Skeletal muscle satellite cell (primary cell): ENCODE data around the gene SMIM21.

ENCODE experiments used
- H3K27me3 ChIP-seq: 2 replicates; pipeline ENCODE4 v1.7.0; 2013; ENCODE audit warnings: low read length; ENCODE audit not compliant: control insufficient read depth, insufficient read depth
- H3K36me3 ChIP-seq: 2 replicates; pipeline ENCODE4 v1.7.0; 2013; ENCODE audit warnings: mild to moderate bottlenecking, control low read depth, low read length; ENCODE audit not compliant: insufficient read depth
- H3K4me1 ChIP-seq: 2 replicates; pipeline ENCODE4 v1.7.0; 2013; ENCODE audit warnings: low read length; ENCODE audit not compliant: control insufficient read depth, insufficient read depth
- H3K4me2 ChIP-seq: 2 replicates; pipeline ENCODE4 v1.7.0; 2013; ENCODE audit warnings: mild to moderate bottlenecking, low read length
- H3K4me3 ChIP-seq: 2 replicates; pipeline ENCODE4 v1.7.0; 2013; ENCODE audit warnings: low read length
- H3K9ac ChIP-seq: 2 replicates; pipeline ENCODE4 v1.7.0; 2013; ENCODE audit warnings: mild to moderate bottlenecking, low read depth, low read length, moderate library complexity
- H3K9me3 ChIP-seq: replicated peaks from 2 replicates; pipeline ENCODE4 v1.7.0; 2013; ENCODE audit warnings: mild to moderate bottlenecking, control low read depth, low read length

SMIM21 gene

GRCh38 chr18:75369026-75369721 is 58.3 kb downstream of the SMIM21 start:
- no peaks in the 10 kb centered on the region for H3K4me1 ChIP-seq
- H3K27me3 ChIP-seq: no peaks in the 10 kb centered on the region
- H3K4me2 ChIP-seq: no peak overlapping the region
- H3K9ac ChIP-seq: no peak overlapping the region
- no peaks in the 10 kb centered on the region for H3K36me3 ChIP-seq
- no peaks in the 10 kb centered on the region for H3K9me3 ChIP-seq
- no peak overlapping the region for H3K4me3 ChIP-seq

GRCh38 chr18:75365837-75366236 is 61.7 kb downstream of the SMIM21 start:
- Histone ChIP-seq H3K4me3 (no peak overlapping the region), H3K9me3 (no peaks in the 10 kb centered on the region), H3K4me2 (no peak overlapping the region), H3K4me1 (no peaks in the 10 kb centered on the region), H3K27me3 (peaks cover under 1% of the 10 kb centered on the region), H3K9ac (no peak overlapping the region), H3K36me3 (no peaks in the 10 kb centered on the region)

GRCh38 chr18:75365254-75365629 is 62.3 kb downstream of the SMIM21 start:
- H3K9ac ChIP-seq: no peak overlapping the region
- H3K4me3 ChIP-seq: no peak overlapping the region
- H3K36me3 ChIP-seq: no peaks in the 10 kb centered on the region
- no peak overlapping the region for H3K4me2 ChIP-seq
- peaks cover 5% of the 10 kb centered on the region for H3K27me3 ChIP-seq
- no peaks in the 10 kb centered on the region for H3K4me1 ChIP-seq
- H3K9me3 ChIP-seq: no peaks in the 10 kb centered on the region

- Histone ChIP-seq H3K4me3 (no peak overlapping the region), H3K9me3 (no peaks in the 10 kb centered on the region), H3K27me3 (peaks cover 7% of the 10 kb centered on the region), H3K36me3 (no peaks in the 10 kb centered on the region), H3K9ac (no peak overlapping the region), H3K4me2 (no peak overlapping the region), H3K4me1 (no peaks in the 10 kb centered on the region)
Measured at GRCh38 chr18:75364512-75365253, 62.8 kb downstream of the SMIM21 start.

GRCh38 chr18:75363446-75364225 is 63.9 kb downstream of the SMIM21 start:
- H3K4me2 ChIP-seq: no peak overlapping the region
- H3K36me3 ChIP-seq: no peaks in the 10 kb centered on the region
- H3K4me3 ChIP-seq: no peak overlapping the region
- H3K9me3 ChIP-seq: no peaks in the 10 kb centered on the region
- peaks cover 9% of the 10 kb centered on the region for H3K27me3 ChIP-seq
- H3K9ac ChIP-seq: no peak overlapping the region
- H3K4me1 ChIP-seq: no peaks in the 10 kb centered on the region

GRCh38 chr18:75362435-75362834 is 65.1 kb downstream of the SMIM21 start:
- no peaks in the 10 kb centered on the region for H3K4me1 ChIP-seq
- H3K27me3 ChIP-seq: peaks cover 9% of the 10 kb centered on the region
- no peak overlapping the region for H3K4me2 ChIP-seq
- no peaks in the 10 kb centered on the region for H3K36me3 ChIP-seq
- H3K9me3 ChIP-seq: no peaks in the 10 kb centered on the region
- H3K4me3 ChIP-seq: no peak overlapping the region
- no peak overlapping the region for H3K9ac ChIP-seq

GRCh38 chr18:75360941-75361340 is 66.6 kb downstream of the SMIM21 start:
- Histone ChIP-seq H3K27me3 (peaks cover 9% of the 10 kb centered on the region), H3K9me3 (no peaks in the 10 kb centered on the region), H3K4me1 (no peaks in the 10 kb centered on the region), H3K4me3 (no peak overlapping the region), H3K36me3 (no peaks in the 10 kb centered on the region), H3K9ac (no peak overlapping the region), H3K4me2 (no peak overlapping the region)

- H3K27me3 ChIP-seq: peaks cover 9% of the 10 kb centered on the region
- H3K4me1 ChIP-seq: no peaks in the 10 kb centered on the region
- no peaks in the 10 kb centered on the region for H3K9me3 ChIP-seq
- no peaks in the 10 kb centered on the region for H3K36me3 ChIP-seq
- no peak overlapping the region for H3K9ac ChIP-seq
- H3K4me2 ChIP-seq: no peak overlapping the region
- no peak overlapping the region for H3K4me3 ChIP-seq
Measured at GRCh38 chr18:75360215-75360614, 67.3 kb downstream of the SMIM21 start.
